ENCODE measurements around the gene SHISA9.

SHISA9 gene

GRCh38 chr16:13178318-13178717 is 276.9 kb downstream of the SHISA9 start:
- DNase-seq (ENCODE audit: low spot score), result no peak

GRCh38 chr16:13181432-13181831 is 280.0 kb downstream of the SHISA9 start:
- no peak for DNase-seq (ENCODE audit: low spot score)

GRCh38 chr16:13186813-13187212 is 285.4 kb downstream of the SHISA9 start:
- DNase-seq (ENCODE audit: low spot score), result no peak

DNA sequence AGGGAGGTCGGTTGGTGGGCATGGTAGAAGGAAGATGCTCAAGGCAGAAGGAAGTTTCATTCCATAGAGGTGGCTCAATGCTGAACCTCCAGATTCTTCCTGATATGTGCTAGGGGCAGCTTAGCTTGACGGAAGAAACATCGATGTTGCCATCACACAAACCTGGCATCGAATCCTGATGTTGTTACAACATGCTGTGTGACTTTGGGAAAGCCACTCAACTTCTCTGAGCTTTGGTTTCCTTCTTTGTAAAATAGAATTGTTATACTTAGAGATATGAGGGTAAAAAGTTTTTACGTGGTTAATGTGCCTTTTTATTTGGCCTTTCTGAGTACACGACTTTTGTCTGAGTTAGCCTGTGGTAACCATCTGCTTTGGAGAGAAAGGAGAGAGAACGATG is 287.9 kb downstream of the SHISA9 start:
- no peak for DNase-seq (ENCODE audit: low spot score)

DNA sequence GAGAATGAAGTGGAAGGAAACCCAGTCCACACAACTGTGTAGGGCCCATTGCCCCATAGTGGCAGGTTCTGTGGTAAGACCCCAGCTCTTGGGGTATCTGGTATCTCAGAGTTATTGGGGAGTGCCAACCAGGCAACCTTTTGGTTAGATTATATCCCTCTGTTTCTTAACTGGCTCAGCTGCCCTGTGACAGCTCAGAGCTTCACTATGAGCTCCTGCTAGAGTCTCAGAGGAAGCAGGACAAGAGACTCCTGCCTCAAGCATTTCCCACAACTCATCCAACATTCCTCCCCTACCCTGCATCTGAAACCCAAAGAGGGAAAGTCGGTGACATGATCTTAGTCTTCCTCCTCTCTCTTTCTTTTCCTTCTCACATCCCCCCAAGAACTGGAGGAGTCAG is 292.3 kb downstream of the SHISA9 start:
- DNase-seq (ENCODE audit: low spot score), result no peak

- DNase-seq (ENCODE audit: low spot score), result no peak
Measured at GRCh38 chr16:13194766-13195165, 293.4 kb downstream of the SHISA9 start.

- no peak for DNase-seq (ENCODE audit: low spot score)
Measured at GRCh38 chr16:13203725-13204124, 302.3 kb downstream of the SHISA9 start.

GRCh38 chr16:13205352-13205751 is 304.0 kb downstream of the SHISA9 start:
- DNase-seq (ENCODE audit: low spot score), result no peak

DNA sequence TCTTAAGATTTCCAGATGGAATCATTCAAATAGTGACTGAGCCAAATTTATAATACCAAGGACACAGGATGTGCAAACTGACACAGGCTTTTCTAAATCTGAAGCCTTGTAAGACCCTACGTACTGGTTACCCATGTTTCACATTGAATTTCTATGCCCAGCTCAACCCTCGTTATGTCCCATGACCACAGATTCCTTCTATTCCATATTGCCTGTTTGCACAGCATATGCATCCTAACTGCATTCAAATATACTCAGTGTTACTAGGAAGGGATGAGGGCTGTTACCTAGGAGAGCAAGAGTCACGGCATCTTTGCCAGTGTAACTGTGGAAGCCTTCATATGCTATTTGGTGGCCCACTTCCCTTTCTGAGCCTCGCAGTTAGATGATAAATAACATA is 305.2 kb downstream of the SHISA9 start:
- DNase-seq (ENCODE audit: low spot score), result no peak

DNA sequence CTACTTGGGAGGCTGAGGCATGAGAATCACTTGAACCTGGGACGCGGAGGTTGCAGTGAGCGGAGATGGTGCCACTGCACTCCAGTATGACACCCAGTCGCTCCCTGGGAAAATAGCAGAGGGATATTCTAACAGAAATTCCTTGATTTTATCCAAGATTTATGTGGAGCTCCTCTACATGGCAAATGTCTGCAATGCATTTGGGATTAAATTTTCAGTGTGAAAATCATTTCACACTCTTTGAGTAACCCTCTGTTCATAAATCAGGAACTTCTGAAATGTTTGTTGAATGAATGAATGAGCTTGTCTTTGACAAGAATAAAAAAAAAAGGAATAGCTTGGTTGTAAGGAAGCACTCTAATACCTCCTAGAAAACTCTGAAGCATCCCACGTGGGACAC is 305.8 kb downstream of the SHISA9 start:
- DNase-seq (ENCODE audit: low spot score), result no peak

- DNase-seq (ENCODE audit: low spot score), result no peak
Measured at GRCh38 chr16:13223666-13224065, 322.3 kb downstream of the SHISA9 start.

DNA sequence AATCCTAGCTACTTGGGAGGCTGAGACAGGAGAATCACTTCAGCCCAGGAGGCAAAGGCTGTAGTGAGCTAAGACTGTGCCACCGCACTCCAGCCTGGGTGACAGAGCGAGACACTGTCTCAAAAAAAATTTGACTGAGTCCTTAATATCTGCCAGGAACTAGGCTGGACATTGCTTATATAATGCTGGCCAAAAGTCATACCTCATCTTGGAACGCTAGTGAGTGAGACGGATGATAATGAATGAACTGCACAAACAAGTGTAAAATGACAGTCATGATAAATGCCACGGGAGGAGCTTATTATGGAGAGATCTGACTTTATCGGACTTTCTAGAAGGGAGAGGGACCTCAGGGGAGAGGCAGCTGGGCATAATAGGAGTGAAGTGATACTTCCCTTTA is 327.6 kb downstream of the SHISA9 start:
- DNase-seq (ENCODE audit: low spot score), result no peak

- no peak for DNase-seq (ENCODE audit: low spot score)
Measured at GRCh38 chr16:13231365-13231764, 330.0 kb downstream of the SHISA9 start.

GRCh38 chr16:13234999-13235398 is 333.6 kb downstream of the SHISA9 start:
- DNase-seq (ENCODE audit: low spot score), result no peak

DNA sequence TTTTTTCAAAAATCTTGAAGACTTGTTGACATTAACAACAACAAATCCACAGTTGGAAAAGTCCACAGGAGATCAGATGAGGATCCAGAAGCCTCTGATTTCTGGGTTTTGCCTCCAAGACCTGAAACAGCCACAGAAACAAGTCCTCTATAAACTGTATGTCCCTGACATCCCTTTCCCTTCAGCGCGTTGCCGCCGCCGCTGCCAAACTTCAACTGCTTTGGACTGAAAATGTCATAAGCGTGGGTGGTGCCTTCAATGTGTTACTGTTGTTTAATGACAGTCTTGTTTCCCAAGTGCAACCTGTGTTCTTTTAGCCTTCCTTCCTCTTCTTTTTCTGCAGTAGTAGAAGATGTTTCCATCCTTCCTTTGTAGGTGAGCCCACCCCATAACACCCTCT is 334.9 kb downstream of the SHISA9 start:
- DNase-seq (ENCODE audit: low spot score), result no peak

DNA sequence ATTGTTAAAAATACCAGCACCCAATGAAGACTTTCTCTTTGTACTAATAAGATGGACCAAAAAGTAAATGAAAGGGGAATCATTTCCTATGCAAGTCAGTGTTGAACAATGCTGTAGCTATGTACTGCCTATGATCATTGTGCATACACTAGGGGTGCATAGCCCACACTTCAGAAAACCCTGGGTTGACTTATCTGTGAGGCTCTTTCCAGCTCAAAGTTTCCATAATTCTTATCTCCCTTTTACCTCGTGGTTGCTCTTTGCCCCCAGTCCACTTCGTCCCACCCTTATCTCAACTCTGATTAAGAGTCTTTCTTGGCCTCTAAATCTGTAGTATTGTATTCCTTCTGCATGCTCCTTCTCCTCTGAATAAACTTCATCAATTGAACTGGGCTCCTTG is 336.8 kb downstream of the SHISA9 start:
- no peak for DNase-seq (ENCODE audit: low spot score)

- DNase-seq (ENCODE audit: low spot score), result no peak
Measured at GRCh38 chr16:13242201-13242600, 340.8 kb downstream of the SHISA9 start.

GRCh38 chr16:13244770-13245169 is 343.4 kb downstream of the SHISA9 start:
- DNase-seq (ENCODE audit: low spot score), result no peak

GRCh38 chr16:13245713-13246377 is 344.4 kb downstream of the SHISA9 start:
- DNase-seq (ENCODE audit: low spot score), result no peak

GRCh38 chr16:13254998-13255614 is 353.7 kb downstream of the SHISA9 start:
- no peak for DNase-seq (ENCODE audit: low spot score)

GRCh38 chr16:13262270-13263090 is 361.1 kb downstream of the SHISA9 start:
- no peak for DNase-seq (ENCODE audit: low spot score)

GRCh38 chr16:13264749-13265552 is 363.6 kb downstream of the SHISA9 start:
- DNase-seq (ENCODE audit: low spot score), result no peak

Data from cerebellar cortex (tissue), 1 donor.